Measurements from ENCODE around the gene CILP. TPM values are rescaled to one million over a fixed set of nuclear protein-coding genes. Genes with fewer than 3 reads are reported as not detected.

Gene CILP
- total and polyA plus RNA-seq, 2 experiments from 2014 or later, result 0.03 TPM; not detected in 1

DNA sequence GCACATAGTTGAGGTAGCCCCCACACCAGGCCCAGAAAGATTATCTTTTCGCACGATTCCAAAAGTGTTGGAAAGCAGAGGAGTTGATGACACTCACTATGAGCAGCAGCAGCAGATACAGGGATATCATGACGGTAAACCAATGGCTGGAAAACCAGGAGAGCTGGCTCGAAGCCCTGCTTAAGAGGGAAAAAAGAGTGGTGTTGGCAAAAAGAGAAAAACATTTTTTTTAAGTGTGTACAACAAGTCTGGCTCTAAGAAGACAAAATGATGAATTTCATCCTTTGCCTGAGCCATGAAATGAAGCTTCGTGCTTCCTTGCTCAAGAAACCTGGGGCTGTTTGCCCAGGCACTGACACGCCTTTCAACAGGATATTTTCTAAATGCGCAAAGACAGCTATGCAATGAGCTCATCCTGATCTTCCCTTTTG is 48.1 kb upstream of the CILP start (continued):
- TF ChIP-seq REST (IDR thresholded peaks at IDR 0.05; ENCODE audit: unreplicated experiment) (no peak), EZH2phosphoT487 (IDR thresholded peaks at IDR 0.05; ENCODE audit: unreplicated experiment) (no peak), ZNF462 (CRISPR knock-in tag; IDR thresholded peaks at IDR 0.05) (no peak), ZNF331 (CRISPR knock-in tag; IDR thresholded peaks at IDR 0.05; ENCODE audit: low read depth) (no peak), ETS1 (IDR thresholded peaks at IDR 0.05) (no peak), ZNF114 (CRISPR knock-in tag; IDR thresholded peaks at IDR 0.05) (no peak)
